ENCODE measurements around the gene OR6V1. TPM values are rescaled to one million over a fixed set of nuclear protein-coding genes. Genes with fewer than 3 reads are reported as not detected.

The OR6V1 gene
- total RNA-seq, 1 donor, result not detected

DNA sequence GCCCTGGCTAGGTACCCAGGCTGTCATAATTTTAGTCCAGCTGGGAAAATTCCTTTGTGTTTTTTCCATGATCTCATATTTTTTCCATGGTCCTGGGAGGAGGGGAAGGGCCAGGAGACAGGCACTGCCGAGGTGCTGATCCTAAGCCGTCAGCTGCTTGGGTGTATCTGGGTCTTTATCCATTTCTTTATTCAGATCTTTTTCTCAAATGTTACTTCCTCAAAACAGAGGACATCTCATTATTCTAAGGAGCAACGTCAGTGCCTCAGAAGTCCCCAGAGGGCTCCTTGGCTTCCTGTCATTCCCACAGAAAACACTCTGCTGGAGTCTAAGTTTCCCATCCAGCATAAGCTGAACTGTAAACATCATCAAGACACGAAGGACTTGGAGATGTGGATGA is 2.8 kb upstream of the OR6V1 start:
- TF ChIP-seq, protein P1, sequence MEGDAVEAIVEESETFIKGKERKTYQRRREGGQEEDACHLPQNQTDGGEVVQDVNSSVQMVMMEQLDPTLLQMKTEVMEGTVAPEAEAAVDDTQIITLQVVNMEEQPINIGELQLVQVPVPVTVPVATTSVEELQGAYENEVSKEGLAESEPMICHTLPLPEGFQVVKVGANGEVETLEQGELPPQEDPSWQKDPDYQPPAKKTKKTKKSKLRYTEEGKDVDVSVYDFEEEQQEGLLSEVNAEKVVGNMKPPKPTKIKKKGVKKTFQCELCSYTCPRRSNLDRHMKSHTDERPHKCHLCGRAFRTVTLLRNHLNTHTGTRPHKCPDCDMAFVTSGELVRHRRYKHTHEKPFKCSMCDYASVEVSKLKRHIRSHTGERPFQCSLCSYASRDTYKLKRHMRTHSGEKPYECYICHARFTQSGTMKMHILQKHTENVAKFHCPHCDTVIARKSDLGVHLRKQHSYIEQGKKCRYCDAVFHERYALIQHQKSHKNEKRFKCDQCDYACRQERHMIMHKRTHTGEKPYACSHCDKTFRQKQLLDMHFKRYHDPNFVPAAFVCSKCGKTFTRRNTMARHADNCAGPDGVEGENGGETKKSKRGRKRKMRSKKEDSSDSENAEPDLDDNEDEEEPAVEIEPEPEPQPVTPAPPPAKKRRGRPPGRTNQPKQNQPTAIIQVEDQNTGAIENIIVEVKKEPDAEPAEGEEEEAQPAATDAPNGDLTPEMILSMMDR (IDR thresholded peaks at IDR 0.05; ENCODE audit: insufficient read depth, low read length), result no peak
- H3K4me3 ChIP-seq (ENCODE audit: low read depth, low read length), result no peak overlapping the region
- peak; percentile 47 for DNase-seq (ENCODE audit: low read depth)

DNA sequence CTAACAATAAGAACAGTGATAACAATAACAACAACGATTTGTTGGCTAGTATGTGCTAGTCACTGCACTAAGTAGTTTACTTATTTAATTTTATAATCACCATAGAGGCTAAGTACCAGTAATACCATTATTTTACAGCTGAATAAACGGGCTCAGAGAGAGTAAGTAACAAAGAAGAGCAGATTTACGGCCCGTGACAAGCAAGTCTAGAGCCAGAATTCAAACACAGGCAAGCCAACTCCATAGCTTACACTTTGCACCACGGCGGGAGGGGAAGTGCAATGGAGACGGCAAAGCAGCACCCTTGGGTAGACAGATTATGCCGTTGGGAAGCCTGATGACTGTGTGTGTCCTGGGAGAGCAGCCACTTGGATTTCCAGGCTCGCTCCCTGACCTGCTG is 1.2 kb upstream of the OR6V1 start:
- no peak for DNase-seq (ENCODE audit: low read depth)
- TF ChIP-seq, protein P1 (IDR thresholded peaks at IDR 0.05; ENCODE audit: insufficient read depth, low read length), result no peak
- no peak overlapping the region for H3K4me3 ChIP-seq (ENCODE audit: low read depth, low read length)

DNA sequence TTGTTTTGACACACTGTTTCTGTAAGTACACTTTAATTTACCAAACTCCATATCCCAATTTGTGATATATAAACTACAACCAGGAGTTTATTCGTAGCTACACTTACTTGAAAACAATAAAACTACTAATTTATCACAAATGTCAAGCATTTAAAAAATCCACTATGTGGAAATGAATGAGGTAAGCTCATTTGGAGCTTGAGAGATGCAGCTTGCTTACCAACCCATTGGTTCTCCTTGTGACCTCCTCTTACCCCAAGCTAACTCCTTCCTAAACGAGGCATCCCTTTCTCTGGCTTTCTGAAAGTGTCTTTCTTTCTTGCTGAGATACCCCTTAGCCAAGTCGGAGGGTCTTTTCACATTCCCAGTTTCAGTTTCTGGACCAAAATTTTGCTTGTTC is 2.5 kb downstream of the OR6V1 start:
- TF ChIP-seq, protein P1 (IDR thresholded peaks at IDR 0.05; ENCODE audit: insufficient read depth, low read length), result no peak
- H3K4me3 ChIP-seq (ENCODE audit: low read depth, low read length), result no peak overlapping the region

DNA sequence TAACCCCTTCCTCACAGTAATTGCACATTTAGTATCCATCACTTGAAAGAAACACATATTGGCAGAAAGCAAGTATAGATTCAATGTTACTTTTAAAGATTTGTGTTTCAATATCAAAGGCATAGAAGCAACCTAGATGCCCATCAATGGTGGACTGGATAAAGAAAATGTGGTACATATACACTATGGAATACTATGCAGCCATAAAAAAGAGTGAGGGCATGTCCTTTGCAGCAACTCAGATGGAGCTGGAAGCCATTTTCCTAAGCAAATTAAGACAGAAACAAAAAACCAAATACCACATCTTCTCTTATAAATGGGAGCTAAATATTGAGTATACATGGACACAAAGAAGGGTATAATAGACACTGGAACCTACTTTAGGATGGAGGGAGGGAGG is 3.6 kb downstream of the OR6V1 start:
- H3K4me3 ChIP-seq (ENCODE audit: low read depth, low read length), result no peak overlapping the region
- TF ChIP-seq, protein P1 (IDR thresholded peaks at IDR 0.05; ENCODE audit: insufficient read depth, low read length), result no peak
- no peak for DNase-seq (ENCODE audit: low read depth)

More for the DNA sequence above, 2.5 kb downstream of the OR6V1 start:
- no peak for DNase-seq (ENCODE audit: low read depth)

DNA sequence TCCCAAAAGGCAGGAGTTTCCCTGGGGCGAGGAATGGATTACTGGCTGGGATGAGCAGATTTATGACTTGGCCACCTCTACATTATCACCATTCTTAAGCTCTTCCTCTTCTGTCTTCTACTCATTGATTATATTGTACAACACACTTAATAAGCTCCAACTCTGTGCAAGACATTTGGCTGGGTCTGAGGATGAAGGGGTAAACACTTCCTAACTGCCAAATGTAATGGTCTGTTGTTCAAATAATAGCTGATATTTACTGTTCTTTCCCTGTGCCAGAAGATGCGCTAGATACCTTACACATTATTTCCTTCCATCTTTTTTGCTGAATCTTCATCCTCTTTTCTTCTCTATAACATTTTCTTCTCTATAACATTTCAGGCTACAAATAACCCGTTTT is 11.6 kb downstream of the OR6V1 start:
- no peak overlapping the region for H3K4me3 ChIP-seq (ENCODE audit: low read depth, low read length)
- TF ChIP-seq, protein P1 (IDR thresholded peaks at IDR 0.05; ENCODE audit: insufficient read depth, low read length), result no peak
- no peak for DNase-seq (ENCODE audit: low read depth)

DNA sequence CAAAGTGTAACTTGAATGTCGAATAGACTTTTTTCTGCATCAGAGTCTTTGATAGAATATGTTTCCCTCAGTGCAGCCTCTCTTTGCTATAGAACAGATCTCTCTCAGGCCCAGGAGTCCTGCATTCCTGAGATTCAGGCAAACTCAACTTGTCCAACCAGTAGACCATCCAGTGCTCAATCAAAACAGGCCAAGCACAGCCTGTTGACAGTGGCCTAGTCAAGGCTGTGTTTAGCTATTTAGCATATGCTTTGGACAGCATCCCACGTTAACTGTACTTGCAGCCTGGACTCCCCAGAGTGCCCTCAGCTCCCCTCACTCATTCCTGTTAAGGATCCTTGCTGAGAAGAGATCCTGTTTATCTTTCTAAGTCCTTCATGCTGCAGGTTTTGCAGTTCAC is 16.3 kb downstream of the OR6V1 start:
- no peak for DNase-seq (ENCODE audit: low read depth)
- no peak overlapping the region for H3K4me3 ChIP-seq (ENCODE audit: low read depth, low read length)
- TF ChIP-seq, protein P1 (IDR thresholded peaks at IDR 0.05; ENCODE audit: insufficient read depth, low read length), result no peak

DNA sequence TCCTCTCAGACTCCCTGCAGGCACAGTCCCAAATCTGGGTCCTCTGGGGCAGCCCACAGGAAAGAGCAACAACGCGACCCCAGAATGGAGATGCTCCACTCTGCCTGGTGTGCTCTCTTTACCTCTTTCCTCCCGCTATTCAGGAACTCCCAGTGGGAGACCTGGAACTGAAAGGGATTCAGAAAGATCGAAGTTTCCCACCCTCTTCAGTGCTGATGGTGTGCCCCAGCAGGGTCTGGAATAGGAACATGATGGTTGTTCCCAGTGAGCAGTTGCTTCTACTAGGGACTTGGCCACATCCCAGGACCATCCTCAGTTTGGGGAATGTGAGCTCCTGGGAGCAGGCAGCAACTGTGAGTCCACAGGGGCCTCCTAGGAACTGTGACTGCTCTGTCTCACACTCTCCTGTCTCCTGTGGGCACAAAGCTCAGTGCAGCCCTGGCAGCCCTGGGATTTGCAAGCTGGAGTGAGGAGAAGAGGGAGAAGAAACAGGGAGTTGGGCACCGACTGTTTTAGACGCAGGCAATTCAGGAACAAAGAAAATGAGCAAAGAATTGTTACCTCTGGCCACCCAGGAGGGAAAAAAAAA is 17.9 kb downstream of the OR6V1 start:
- TF ChIP-seq, protein P1 (IDR thresholded peaks at IDR 0.05; ENCODE audit: insufficient read depth, low read length), result no peak
- no peak overlapping the region for H3K4me3 ChIP-seq (ENCODE audit: low read depth, low read length)
- DNase-seq (ENCODE audit: low read depth), result no peak

Measured in fibroblast of the aortic adventitia (primary cell).